GM21528 (cell line): Measurements from ENCODE around the gene CDK10.

Experiments
- ATAC-seq: cut with Tn5 transposase; IDR thresholded peaks from one replicate; pipeline ENCODE4 v1.9.1; 2021; ENCODE audit warnings: mild to moderate bottlenecking, moderate library complexity; ENCODE audit not compliant: unreplicated experiment, low FRiP score

The CDK10 gene

GRCh38 chr16:89732142-89732917 lies 45.8 kb downstream of the CDK10 start:
- no peak for ATAC-seq

- ATAC-seq, result no peak
Observed at GRCh38 chr16:89732918-89733242, 46.4 kb downstream of the CDK10 start.

GRCh38 chr16:89733322-89733721 lies 46.8 kb downstream of the CDK10 start:
- ATAC-seq, result no peak

- no peak for ATAC-seq
Observed at GRCh38 chr16:89733792-89734191, 47.3 kb downstream of the CDK10 start.

- ATAC-seq, result no peak
Observed at GRCh38 chr16:89736554-89736953, 50.1 kb downstream of the CDK10 start.

GRCh38 chr16:89737341-89738071 lies 51.0 kb downstream of the CDK10 start:
- ATAC-seq, result no peak

- no peak for ATAC-seq
Observed at GRCh38 chr16:89738072-89738377, 51.5 kb downstream of the CDK10 start.

GRCh38 chr16:89738538-89739317 lies 52.2 kb downstream of the CDK10 start:
- no peak for ATAC-seq

- ATAC-seq, result no peak
Observed at GRCh38 chr16:89739383-89739782, 52.9 kb downstream of the CDK10 start.

- ATAC-seq, result no peak
Observed at GRCh38 chr16:89741342-89742014, 55.0 kb downstream of the CDK10 start.

- no peak for ATAC-seq
Observed at GRCh38 chr16:89742948-89743347, 56.5 kb downstream of the CDK10 start.

- ATAC-seq, result no peak
Observed at GRCh38 chr16:89744813-89745212, 58.3 kb downstream of the CDK10 start.
